ES-I3 (cell line): ENCODE data around the gene CIT.

ENCODE experiments used
- H3K36me3 ChIP-seq: 2 replicates; pipeline ENCODE4 v1.6.1; 2013; ENCODE audit warnings: mild to moderate bottlenecking, low read length, control low read depth, moderate library complexity; ENCODE audit not compliant: insufficient read depth
- H3K4me1 ChIP-seq: 2 replicates; pipeline ENCODE4 v1.6.1; 2013; ENCODE audit warnings: mild to moderate bottlenecking, control low read depth, low read length; ENCODE audit not compliant: insufficient read depth
- H3K9ac ChIP-seq: 2 replicates; pipeline ENCODE4 v1.6.1; 2013; ENCODE audit warnings: low read depth, mild to moderate bottlenecking, low read length, moderate library complexity
- H3K9me3 ChIP-seq: 2 replicates; pipeline ENCODE4 v1.6.1; 2013; ENCODE audit warnings: mild to moderate bottlenecking, low read length, moderate library complexity; ENCODE audit not compliant: control insufficient read depth, insufficient read depth

Gene CIT

DNA sequence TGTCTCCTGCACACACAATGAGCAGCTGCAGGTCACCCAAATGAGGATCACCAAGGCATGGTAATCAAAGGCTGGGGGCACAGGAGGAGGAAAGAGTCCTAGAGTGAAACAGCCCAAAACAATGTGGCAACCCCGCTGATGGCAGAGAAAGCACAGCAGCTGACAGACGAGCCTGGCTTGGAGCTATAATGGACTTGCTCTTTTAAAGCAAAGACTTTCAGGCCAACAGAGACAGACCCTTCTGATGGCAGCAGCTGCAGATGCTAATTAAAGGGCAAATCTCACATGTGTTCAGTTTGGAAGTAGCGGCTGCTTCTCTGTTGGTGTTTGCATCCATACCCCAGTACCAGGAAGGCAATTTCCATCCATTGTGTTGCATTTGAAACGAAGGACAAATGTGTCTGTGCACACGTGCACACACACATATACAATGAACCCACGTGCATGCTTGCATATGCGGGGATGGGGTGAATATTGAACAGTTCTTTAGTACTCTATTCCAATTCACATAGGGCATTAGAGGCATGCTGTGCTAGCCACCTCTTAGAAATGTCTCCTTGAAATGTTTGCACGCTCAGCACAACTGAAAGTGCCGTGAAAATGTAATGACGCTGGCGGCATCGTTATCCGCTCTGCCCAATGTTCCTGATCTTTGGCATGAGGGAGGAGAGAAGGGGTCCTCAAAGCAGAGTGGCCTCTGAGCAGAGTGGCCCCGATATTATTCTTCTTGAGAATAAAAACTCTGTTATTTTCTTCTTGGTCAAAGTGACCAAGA is 38.1 kb downstream of the CIT start:
- H3K9me3 ChIP-seq, result no peaks in the 10 kb centered on the region
- no peak overlapping the region for H3K9ac ChIP-seq
- no peaks in the 10 kb centered on the region for H3K4me1 ChIP-seq
- 0 out of 2 replicates have a peak, but pooled peaks cover 3% of the 10 kb centered on the region for H3K36me3 ChIP-seq

DNA sequence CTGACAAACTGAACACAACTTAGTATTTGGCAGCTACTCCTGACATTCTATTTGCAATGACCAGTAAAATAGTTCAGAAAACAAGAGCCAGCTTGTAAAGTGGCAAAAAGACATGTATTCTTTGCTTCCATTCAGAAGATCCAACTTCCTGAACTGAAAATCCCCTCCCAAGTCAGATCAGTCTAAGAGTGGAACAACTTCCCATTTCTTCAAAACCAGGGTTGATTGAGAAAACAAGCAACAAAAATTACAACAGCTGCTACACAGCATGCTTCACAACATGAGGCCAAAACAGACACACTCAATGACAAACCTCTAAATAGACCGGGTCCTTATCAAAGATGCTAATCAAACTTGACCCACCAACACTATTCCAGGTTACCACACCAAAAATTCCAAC is 40.3 kb downstream of the CIT start:
- peaks cover 3% of the 10 kb centered on the region; the same call in 1 of the 2 replicates for H3K36me3 ChIP-seq
- no peaks in the 10 kb centered on the region for H3K9me3 ChIP-seq
- no peak overlapping the region for H3K9ac ChIP-seq
- no peaks in the 10 kb centered on the region for H3K4me1 ChIP-seq

DNA sequence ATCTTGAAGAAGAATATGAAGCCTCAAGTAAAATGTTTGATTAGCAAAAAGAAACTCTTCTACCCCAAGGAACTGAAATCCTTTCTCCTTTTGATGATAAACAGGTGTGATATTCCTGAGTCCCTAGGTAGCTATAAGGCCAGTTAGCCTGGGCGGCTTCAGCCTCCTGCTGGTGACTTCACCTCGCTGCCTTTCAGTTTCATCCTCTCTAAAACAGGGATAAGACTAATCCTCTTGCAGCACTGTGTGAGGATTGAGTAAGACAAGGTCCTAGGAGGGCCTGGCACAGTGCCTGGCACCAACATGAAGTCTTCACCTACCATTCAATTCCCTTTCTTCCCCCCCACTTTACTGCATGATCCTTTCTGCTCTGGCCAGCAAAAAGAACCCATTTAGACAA is 42.1 kb downstream of the CIT start:
- Histone ChIP-seq H3K36me3 (peaks cover 3% of the 10 kb centered on the region; the same call in 1 of the 2 replicates), H3K4me1 (no peaks in the 10 kb centered on the region), H3K9me3 (no peaks in the 10 kb centered on the region), H3K9ac (no peak overlapping the region)

DNA sequence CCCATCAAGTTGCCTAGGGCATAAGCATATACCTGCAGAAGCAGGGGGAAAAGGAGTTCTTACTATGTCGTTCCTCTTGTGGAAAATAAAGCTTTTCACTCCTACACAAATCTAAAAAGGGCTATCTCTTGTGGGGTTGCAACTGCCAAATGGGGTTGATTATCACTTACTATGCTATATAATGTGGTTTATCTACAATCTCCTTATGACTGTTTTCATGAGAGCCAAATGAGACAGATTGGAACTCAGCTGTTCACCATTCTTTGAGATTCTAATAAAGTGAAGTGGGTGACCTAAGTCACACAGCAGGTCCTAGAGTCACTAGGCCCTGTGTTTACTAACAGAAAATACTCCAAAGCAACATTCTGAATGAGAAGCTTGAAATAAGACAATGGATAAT is 47.7 kb downstream of the CIT start:
- Histone ChIP-seq H3K9ac (no peak overlapping the region), H3K4me1 (no peaks in the 10 kb centered on the region), H3K36me3 (peaks cover 4% of the 10 kb centered on the region; the same call in 1 of the 2 replicates)

DNA sequence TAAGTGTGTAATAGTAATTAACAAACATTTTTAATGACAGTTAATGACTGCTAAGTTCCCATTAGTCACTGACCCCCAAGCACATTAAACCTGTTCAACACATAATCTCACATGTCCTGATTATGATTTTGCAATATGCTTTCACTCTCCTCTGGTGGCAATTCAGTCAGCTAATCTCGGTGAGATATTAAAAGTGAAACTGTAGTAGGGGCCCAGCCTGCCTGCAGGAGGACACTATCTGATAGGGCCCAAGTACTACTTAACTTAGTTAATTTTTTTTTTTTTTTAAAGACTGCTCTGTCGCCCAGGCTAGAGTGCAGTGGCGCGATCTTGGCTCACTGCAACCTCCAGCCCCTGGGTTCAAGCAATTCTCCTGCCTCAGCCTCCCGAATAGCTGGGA is 48.8 kb downstream of the CIT start:
- Histone ChIP-seq H3K36me3 (peaks cover 4% of the 10 kb centered on the region; the same call in 1 of the 2 replicates), H3K9me3 (no peaks in the 10 kb centered on the region), H3K9ac (no peak overlapping the region)

More for the DNA sequence above, 47.7 kb downstream of the CIT start:
- H3K9me3 ChIP-seq, result no peaks in the 10 kb centered on the region

DNA sequence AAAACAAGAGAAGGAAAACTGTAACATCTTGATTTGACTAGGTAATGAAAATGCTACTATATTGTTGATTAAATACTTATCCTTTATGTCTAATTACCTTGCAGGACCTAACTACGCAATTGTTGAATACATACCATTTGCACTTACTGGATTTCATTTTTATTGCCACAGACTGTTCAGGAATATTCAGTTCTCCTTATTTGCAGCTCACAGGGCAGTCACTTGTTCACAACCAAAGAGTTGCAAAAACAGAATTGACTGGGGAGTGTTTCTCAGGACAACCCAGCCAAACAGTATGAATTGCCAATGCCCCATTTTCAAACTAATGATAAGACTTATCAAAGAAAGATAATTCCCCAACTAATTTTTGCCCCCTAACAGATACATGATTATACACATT is 49.4 kb downstream of the CIT start:
- Histone ChIP-seq H3K36me3 (peaks cover 4% of the 10 kb centered on the region; the same call in 1 of the 2 replicates), H3K9ac (no peak overlapping the region), H3K9me3 (no peaks in the 10 kb centered on the region), H3K4me1 (no peaks in the 10 kb centered on the region)

More for the DNA sequence above, 48.8 kb downstream of the CIT start:
- H3K4me1 ChIP-seq, result no peaks in the 10 kb centered on the region

DNA sequence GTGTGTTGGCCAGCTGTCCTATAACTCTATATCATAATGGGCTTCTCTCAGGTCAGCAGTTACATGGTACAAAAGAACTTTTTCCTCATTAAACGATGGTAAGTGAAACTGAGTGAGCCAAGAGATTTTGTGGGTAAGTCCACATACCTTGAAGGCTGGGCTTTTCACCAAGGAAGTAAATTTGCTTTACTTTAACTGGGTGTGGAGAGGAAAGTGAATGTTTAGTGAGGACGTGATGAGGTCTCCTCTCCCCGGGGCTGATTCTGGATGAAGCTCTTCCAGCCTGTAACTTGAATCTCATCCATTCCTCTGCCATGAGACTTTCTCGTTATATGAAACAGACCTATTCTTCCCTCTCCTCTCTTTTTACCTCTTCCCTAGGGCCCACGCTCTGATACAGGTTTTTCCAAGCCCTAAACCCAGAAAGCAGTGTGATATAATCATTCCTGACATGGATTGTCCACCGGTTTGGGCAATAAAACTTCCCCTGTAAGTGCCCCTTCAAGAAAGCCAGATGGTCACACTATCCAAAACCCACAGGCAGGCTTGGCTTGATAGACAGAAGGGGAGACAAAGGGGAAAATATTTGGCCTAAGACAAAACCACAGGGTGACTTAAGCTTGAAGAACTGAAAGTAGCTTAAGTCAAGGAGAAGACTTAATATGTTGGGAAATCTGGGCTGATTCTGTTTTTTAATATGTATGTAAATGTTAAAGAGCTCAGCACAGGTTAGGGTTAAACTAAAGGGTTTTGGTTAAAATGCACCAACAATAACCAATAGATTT is 50.3 kb downstream of the CIT start:
- Histone ChIP-seq H3K36me3 (peaks cover 4% of the 10 kb centered on the region; the same call in 1 of the 2 replicates), H3K4me1 (no peaks in the 10 kb centered on the region)

DNA sequence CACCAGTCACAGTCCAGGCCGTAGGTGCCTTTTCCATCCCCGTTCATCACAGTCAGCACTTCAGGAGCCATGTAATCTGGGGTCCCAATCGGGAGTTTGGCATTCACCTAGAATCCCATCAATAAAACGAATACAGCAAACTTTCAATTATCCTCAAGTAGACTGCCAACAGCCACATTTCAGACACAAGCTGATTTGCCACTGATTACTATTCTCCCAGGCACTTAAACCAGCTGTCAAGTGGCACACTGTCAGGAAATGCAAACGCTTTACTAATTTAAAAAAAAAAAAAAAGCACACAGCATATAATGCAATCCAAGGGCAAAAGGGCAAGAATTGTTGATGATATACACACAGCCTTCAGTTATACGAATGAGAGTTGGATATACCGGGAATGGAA is 51.9 kb downstream of the CIT start:
- H3K9me3 ChIP-seq, result no peaks in the 10 kb centered on the region
- no peak overlapping the region for H3K9ac ChIP-seq
- no peaks in the 10 kb centered on the region for H3K4me1 ChIP-seq
- peaks cover 4% of the 10 kb centered on the region; the same call in 1 of the 2 replicates for H3K36me3 ChIP-seq

More for the DNA sequence above, 50.3 kb downstream of the CIT start:
- Histone ChIP-seq H3K9ac (no peak overlapping the region), H3K9me3 (no peaks in the 10 kb centered on the region)

DNA sequence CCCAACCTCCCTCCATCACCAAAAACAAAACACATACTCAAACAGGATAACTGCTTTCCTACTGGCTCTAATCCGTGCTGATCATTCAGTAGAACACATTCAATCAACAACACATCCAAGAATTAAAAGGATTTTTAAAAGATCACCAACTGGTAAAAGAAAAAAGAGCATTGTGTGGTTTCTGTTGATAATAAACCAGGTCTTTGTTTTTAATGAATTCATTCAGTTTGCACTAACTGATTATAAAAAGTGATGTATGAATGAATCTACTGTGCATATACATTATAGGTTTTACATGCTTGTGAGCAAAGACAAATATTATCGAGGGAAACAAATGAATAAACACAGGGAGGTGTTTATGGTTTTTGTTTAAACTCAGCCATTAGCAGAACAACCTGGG is 55.1 kb downstream of the CIT start:
- Histone ChIP-seq H3K4me1 (no peaks in the 10 kb centered on the region), H3K9me3 (no peaks in the 10 kb centered on the region), H3K9ac (no peak overlapping the region), H3K36me3 (peaks cover 4% of the 10 kb centered on the region; the same call in 1 of the 2 replicates)

DNA sequence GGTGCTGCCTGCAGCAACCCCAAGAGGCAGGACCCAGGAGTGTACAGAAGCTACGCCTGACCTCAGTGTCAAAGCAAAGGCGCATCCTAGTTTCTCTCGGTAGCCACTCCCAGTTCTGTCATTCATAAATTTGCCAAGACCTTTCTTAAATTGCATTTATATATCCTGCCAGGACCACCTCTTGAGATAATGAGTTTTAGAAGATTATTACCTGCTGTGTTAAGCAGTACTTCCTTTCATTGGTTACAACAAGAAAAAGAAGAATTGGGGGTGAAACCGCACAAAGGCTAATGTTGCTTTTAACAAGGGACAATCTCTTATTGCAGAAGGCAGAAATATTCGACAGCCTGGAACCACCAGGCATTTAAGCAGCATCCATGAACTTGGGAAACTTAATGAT is 57.8 kb downstream of the CIT start:
- Histone ChIP-seq H3K9ac (no peak overlapping the region), H3K36me3 (no peaks in the 10 kb centered on the region), H3K4me1 (no peaks in the 10 kb centered on the region), H3K9me3 (no peaks in the 10 kb centered on the region)

DNA sequence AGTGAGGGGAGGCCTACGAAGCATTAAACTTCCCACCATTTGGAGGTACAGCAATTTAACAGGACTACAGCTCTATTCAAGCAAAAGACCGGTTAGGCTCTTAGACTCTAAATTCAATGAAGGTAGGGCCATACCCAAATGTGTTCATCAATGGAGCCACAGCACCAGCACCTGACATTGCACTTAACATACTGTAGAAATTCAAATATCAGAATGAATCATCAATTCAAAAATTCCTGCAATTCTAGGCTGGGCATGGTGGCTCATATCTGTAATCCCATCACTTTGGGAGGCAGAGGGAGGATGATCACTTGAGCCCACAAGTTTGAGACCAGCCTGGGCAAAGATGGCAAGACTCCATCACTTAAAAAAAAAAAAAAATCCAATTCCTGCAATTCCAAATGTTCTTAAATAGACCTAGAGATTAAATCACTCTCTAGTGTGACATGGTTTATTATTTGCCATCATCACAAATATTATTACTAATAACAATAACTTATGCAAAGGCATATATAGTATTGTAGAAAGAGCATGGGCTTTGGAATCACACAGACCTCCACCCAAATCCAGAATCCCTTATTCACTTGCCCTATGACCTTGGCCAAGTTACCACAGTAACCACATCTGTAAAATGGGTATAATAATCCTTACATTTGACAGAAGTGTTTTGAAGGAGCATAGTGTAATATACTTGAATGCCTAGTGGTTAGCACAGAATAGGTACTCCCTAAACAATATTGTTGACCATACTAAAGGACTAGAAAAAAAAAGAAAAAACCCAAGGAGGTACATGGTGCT is 59.4 kb downstream of the CIT start:
- Histone ChIP-seq H3K9me3 (no peaks in the 10 kb centered on the region), H3K9ac (no peak overlapping the region), H3K4me1 (no peaks in the 10 kb centered on the region), H3K36me3 (no peaks in the 10 kb centered on the region)

DNA sequence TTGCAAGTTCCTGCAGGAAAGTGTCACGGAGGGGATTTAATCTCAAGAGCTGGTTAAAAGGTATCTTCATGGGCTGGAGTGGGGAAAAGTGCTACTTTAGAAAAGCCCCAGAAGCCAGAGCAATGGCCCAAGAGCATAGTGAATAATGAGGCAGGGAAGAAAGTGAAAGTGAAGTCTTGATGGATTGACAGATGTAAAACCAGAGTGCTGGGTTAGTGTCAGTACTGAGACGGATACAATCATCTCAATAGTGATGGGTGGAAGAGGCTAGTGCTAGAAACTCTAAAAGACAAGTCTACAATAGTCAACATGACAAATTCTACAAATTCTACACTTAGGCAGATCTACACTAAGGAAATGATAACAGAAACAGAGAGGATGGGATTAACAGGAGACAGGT is 68.1 kb downstream of the CIT start:
- H3K9me3 ChIP-seq, result peaks cover 4% of the 10 kb centered on the region; the same call in 1 of the 2 replicates
- H3K9ac ChIP-seq, result no peak overlapping the region
- no peaks in the 10 kb centered on the region for H3K36me3 ChIP-seq
- H3K4me1 ChIP-seq, result no peaks in the 10 kb centered on the region; the same call in 1 of the 2 replicates

DNA sequence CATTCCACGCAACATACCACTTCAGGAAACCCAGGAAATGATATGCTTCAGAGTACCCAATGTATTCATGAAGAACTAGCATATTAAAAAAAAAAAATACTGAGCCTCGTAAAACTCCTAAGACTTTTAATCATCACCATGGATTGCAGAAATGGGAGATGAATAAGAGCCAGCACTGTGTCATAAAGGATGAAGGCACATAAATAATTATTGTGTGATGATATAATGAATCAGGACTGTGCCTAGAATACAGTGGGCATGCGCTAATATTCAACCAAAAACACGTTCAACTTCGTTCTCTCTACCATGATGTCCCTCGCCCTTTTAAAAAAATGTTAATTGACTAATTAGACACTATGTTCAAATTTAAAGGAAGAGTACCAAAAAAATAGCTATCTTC is 68.7 kb downstream of the CIT start:
- Histone ChIP-seq H3K4me1 (no peaks in the 10 kb centered on the region; the same call in 1 of the 2 replicates), H3K9ac (no peak overlapping the region), H3K9me3 (peaks cover 4% of the 10 kb centered on the region; the same call in 1 of the 2 replicates), H3K36me3 (no peaks in the 10 kb centered on the region)

DNA sequence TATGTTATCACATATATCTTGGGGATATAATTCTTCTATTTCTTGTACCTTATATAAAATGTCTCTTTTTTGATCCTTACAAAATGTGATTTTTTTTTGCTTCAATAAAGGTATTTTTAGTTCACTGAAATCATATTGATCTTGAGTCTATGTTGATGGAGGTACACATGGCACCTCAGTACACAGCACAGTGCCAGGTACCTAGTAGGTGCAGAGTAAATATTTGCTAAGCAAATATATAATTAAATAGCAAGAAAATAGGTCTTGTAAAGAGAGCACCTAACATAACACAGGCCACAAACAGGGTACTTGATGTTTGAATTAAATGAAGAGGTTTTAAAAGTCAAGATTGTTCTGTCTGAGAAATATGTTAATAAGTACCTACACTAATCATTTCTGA is 69.7 kb downstream of the CIT start:
- Histone ChIP-seq H3K9me3 (peaks cover 4% of the 10 kb centered on the region; the same call in 1 of the 2 replicates), H3K9ac (no peak overlapping the region), H3K4me1 (no peaks in the 10 kb centered on the region; the same call in 1 of the 2 replicates), H3K36me3 (no peaks in the 10 kb centered on the region)
